Measurements from ENCODE around the gene MATN3.

DNA sequence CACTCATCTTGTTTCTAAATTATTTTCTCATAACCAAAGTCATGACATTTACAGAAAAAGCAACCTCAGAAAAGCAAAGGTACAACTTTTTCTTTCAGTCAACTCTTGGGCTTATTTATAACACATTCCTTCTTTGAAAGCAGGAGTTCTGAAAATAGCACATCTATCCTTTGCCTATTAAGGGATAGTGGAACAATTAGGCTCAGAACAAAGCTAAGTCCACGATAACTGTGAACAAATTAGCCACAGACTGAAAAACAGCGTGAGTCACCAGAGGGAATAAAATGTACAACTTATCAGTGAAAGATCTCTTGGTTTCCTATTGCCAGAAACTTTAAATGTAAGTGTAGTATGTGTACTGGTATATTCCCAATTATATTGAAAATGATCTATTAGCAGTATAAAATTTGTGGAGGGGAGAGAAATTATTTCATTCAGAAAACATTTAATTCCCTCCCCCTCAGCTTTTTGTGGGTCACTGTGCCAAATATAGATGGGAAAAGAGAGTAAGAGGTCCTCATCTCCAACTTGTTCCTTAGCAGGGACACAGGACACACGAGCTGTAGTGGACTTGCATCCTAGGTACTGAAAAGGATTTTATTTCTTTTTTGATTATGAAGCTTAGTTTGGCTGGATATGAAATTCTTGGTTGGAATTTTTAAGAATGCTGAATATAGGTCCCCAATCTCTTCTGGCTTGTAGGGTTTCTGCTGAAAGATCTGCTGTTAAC lies 15.4 kb upstream of the MATN3 start:
- TF ChIP-seq POLR2A (IDR thresholded peaks at IDR 0.05; ENCODE audit: low read depth, low read length), result no peak
- TF ChIP-seq CTCF (IDR thresholded peaks at IDR 0.05; ENCODE audit: extremely low read depth in 1 of 2, insufficient read depth in 1 of 2, low read depth in 1 of 2, low read length in 2 of 2), result no peak

Measured in endothelial cell of umbilical vein (primary cell).